HG03066 (cell line): Measurements from ENCODE around the gene MRPL14.
"Not testable (repeated sequence)": the region's sequence is repeated elsewhere in the genome, so short reads cannot be mapped to it uniquely, and the experiment has no call there.

ENCODE experiments used
- ATAC-seq: cut with Tn5 transposase; IDR thresholded peaks from one replicate; pipeline ENCODE4 v1.9.1; 2021; ENCODE audit warnings: low read depth; ENCODE audit not compliant: unreplicated experiment

Gene MRPL14

DNA sequence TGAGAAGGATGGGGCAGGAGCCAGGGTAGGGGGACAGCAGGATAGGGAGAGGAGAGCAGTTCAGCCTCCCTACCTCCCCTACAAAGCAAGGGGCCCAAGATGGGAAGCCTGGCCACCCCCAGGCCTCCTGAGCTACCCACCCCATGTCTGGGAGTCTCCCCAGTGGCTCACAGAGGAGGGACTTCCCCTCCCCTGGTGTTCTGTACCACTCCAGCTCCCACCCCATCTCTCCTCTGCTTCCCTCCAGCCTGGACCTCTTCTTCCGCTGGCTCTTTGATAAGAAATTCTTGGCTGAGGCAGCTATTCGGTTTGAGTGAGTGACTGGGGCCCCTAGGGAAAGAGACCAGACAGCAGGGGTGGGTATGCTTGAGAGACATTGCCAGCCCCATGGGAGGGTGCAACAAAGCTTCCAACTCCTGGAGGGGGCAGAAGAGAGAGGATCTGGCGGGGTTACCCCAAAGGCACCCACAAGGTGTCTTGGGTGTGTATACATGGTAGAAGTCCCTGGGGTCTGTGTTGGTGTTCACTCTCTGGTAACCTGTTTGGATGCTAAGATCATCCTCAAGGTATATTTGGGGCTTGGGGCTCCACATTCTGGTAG, 23.2 kb upstream of the MRPL14 start:
- ATAC-seq: no peak

- ATAC-seq: no peak
These were observed 22.2 kb upstream of the MRPL14 start for GRCh38 chr6:44149369-44150012.

DNA sequence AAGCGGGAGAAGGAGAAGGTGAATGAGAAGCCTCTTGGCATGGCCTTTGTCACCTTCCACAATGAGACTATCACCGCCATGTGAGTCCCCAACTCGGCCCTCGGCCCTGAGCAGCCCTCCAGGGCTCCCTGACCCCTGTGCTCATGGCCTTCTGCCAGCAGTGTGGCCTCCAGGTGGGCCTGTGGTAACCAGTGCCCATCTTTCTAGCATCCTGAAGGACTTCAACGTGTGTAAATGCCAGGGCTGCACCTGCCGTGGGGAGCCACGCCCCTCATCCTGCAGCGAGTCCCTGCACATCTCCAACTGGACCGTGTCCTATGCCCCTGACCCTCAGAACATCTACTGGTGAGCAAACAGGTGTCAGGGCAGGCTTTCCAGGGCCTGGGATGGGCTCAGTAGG, 21.1 kb upstream of the MRPL14 start:
- ATAC-seq: no peak

DNA sequence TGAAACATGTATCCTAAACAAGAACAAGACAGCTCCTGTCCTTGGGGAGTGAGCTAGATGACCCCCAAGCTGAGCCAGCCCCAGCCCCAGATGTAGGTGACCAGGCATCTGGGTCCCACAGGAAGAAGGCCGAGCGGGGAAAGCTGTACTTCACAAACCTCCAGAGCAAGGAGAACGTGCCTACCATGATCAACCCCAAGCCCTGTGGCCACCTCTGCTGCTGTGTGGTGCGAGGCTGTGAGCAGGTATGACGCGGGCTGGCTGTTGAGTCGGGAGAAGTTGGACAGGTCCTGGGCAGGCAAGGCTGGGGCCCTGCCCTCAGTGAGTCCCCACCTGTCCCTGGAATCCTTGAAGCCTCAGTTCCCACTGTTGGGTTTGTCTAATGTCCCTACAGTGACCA, 20.0 kb upstream of the MRPL14 start:
- ATAC-seq: no peak

- ATAC-seq: no peak
These were observed 19.4 kb upstream of the MRPL14 start for GRCh38 chr6:44146685-44147084.

GRCh38 chr6:44145839-44146238, 18.6 kb upstream of the MRPL14 start:
- ATAC-seq: no peak

DNA sequence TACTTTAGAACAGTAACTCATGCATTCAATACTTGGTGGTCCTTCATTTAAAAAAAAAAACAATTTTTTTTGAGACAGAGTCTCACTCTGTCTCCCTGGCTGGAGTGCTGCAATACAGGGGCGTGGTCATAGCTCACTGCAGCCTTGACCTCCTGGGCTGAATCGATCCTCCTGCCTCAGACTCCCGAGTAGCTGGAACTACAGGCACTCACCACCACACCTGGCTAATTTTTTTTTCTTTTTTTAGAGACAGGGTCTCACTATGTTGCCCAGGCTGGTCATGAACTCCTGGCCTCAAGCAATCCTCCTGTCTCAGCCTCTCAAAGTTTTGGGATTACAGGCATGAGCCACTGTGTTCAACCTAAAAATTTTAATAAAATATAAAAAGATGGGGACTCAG, 17.3 kb upstream of the MRPL14 start:
- ATAC-seq: not testable (repeated sequence)

DNA sequence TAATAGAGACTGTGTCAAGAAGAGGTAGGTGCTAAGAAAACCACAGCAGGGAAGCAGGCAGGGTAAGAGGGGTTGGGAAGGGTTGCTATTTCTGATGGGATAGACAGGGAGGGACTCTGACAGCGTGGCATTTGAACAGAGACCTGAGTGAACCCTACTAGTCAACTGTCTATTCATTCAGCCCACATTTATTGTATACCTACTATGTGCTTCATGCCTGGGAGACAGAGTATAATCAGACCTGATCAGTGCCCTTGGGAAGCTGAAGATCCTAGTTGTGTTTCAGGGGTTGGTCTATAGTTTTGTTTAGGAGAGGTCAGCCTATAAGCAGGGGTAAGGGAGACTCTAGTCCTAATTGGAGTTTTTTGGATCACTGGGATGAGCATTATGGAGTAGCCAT, 16.5 kb upstream of the MRPL14 start:
- no peak for ATAC-seq

DNA sequence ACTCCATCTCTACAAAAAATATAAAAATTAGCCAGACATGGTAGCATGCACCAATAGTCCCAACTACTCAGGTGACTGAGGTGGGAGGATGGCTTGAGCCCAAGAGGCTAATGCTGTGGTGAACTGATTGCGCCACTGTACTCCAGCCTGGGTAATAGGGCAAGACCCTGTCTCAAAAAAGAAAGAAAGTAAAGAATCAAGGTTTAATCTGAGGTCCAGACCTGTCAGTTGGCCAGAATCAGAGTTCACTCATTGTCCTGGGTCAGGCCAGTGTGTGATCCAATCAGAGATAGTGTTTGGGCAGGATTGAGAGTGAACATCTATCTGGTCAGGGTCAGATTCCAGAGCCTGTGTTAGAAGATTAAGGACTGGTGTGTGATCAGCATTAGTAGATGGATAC, 15.6 kb upstream of the MRPL14 start:
- no peak for ATAC-seq

- ATAC-seq: no peak
These were observed 12.1 kb upstream of the MRPL14 start for GRCh38 chr6:44139351-44139743.

GRCh38 chr6:44138717-44139350, 11.6 kb upstream of the MRPL14 start:
- ATAC-seq: no peak

- ATAC-seq: no peak
These were observed 8.6 kb upstream of the MRPL14 start for GRCh38 chr6:44135875-44136274.

DNA sequence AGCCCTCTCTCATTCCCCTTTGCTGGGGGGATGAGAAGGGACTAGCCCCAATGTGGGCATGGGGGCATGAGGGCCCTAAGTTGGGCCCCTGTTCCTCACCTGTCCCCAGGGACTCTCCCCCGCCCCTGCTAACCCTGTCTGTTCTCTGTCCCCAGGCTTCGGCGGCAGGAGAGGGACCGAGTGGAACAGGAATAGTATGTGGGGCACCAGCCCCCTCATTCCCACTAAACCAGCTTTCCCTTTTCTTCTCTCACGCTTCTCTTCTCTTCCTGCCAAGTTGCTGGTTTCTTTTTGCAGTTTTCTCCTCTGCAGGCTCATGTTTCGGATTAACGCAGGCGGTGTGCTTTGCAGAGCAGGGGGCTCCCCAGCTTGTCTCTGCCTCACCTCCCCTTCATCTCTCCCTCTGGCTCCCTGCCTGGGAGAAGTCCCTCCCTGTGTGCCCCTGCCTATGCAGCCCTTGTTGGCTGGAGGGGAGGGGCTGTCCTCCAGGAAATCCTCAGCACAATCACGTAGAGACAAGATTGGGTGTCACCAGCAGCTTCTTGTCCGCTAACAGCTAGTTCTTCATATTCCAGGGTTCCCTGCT, 8.0 kb upstream of the MRPL14 start:
- ATAC-seq: no peak

DNA sequence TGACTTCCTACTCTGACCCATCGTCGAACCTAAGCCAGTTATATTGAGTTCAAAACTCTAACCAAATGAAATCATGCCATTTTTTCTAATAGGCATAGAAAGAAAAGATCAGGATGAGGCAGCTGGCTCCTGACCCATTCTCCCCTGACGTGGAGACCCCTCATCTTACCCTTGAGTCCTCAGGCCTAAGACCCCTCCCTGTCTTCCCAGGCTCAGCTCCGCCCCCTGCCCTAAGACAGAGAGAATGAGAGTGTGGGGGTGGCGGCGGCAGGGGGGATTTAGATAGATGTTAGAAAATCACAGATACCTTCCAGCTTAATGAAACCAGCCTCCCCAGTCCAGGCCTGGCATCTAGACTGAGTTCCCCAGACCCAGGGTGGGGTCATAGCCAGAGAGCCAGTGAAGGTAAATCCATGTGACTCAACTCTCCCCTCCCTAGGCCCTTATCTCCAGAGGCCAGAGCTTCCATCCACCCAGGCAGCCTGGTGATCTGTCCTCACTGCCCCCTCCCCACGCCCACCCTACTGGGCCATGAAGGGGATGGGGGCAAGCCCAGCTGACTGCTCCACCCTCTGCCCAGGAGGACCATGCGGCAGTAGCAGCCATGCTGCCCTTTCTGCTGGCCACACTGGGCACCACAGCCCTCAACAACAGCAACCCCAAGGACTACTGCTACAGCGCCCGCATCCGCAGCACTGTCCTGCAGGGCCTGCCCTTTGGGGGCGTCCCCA, 6.9 kb upstream of the MRPL14 start:
- ATAC-seq: no peak

DNA sequence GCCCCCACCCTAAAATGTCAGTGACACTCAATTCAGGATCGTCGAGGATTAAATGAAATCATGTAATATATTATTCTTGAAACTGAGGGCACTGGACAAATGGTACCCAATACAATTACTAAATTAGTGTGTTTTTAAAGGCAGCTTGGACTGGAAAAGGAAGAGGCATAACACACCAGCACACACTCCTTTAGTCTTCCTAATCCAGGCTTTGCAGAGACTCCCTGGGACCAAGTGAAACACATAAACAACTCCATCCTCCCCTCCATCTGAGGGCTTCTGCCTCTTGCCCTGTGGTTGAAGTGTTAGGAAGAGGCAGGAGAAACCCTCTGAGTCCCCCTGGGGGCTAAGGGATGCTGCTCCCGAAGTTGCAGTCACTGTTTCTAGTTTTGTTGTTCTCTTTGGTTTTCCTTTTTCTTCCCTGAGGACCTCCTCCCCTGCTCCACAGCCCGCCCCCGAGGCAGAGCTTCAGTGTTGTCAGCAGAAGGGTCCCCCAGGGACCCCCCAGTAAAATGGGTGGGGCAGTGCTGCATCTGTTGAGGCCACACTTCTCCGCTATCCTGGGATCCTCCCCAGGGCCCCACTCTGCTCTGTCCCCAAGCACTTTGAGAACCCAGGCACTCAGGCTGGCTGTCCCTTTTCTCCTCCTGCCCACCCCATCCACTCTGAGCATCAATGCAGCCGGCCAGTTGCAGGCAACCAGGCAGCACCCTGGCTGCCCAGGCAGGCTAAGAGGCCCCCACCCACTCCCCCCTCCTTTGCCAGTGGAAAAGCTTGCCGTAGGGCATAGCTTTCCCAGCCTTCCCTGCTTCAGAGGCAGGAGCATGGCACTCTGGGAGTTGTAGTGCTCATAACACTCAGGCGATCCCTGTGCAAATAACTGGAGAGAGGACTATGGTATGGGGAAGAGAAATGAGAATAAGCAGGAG, 6.0 kb upstream of the MRPL14 start:
- no peak for ATAC-seq

DNA sequence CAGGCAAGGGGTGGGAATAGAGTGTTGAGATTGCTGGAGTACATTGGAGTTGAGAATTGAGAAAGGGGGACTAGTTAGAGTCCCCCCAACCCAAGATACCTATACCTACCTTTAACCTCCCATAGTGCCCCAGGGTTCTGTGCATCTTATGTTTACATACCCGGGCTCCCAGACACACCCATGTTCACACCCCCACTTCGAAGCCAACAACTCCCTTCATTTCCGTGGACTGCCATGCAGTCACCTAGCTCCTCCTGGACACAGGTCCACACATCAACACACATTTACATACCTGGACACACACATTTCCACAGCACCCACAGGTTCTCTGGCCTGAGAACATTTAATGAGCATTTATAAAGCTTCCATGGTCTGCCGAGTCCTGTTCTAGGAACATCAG, 5.2 kb upstream of the MRPL14 start:
- ATAC-seq: no peak

DNA sequence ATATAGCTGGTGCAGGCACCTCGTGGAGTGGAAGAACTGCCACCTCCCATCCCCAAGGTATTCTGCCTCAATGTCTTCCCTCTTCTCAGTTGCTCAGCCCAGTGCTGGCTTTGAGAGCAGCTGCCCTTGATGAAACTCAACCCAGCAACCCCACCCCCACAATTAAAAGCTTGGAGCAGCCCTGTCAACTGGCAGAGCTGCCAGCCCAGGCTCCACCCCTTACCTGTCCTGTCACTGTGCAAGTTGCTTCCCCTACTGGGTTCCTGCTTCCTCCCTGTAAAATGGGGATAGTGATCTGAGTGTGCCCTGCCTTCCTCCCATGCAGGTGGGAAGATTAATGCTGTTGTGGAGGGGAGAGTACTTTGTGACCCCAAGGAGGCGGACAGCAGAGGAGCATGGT, 4.6 kb upstream of the MRPL14 start:
- ATAC-seq: no peak

DNA sequence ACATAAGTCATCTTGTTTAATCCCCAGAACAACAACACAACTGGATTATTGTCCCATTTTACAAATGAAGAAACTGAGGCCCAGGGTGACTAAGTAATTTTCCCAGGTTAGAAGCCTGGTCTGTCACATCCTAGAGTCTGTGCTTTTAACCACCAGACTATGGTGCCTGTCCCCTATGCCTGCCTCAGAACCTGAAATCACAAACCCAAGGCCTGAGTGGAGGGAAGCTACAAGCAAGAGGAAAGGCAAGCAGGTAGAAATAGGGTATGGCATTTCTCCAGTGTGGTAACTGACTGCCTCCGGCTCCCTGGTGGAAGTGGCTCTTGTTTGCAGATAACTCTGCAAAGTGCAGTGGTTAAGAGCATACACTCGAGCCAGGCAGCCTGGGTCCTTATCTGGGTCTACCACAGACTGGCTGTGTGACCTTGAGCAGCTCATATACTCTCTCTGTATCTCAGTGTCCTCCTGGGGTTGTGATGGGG, 2.6 kb upstream of the MRPL14 start:
- ATAC-seq: no peak

- ATAC-seq: no peak
These were observed 1.0 kb upstream of the MRPL14 start for GRCh38 chr6:44128020-44128917.
